Glutamatergic neuron (in vitro differentiated cells): Measurements from ENCODE around the gene BCO2. TPM values are rescaled to one million over a fixed set of nuclear protein-coding genes. Genes with fewer than 3 reads are reported as not detected.

Source experiments
- DNase-seq: peaks from one replicate; pipeline ENCODE4 v3.0.0; 2022
- H3K27ac Mint-ChIP-seq: one replicate; pipeline ENCODE4 v1.8.0; 2020; ENCODE audit warnings: mild to moderate bottlenecking, mixed read lengths, inconsistent platforms; ENCODE audit not compliant: unreplicated experiment
- H3K27me3 Mint-ChIP-seq: one replicate; pipeline ENCODE4 v1.8.0; 2020; ENCODE audit warnings: mild to moderate bottlenecking, moderate library complexity, mixed read lengths, inconsistent platforms; ENCODE audit not compliant: unreplicated experiment
- H3K36me3 Mint-ChIP-seq: one replicate; pipeline ENCODE4 v1.8.0; 2020; ENCODE audit warnings: mild to moderate bottlenecking, mixed read lengths, inconsistent platforms; ENCODE audit not compliant: unreplicated experiment
- H3K4me1 Mint-ChIP-seq: one replicate; pipeline ENCODE4 v1.8.0; 2020; ENCODE audit warnings: mild to moderate bottlenecking, low read depth, mixed read lengths, inconsistent platforms; ENCODE audit not compliant: unreplicated experiment
- H3K4me3 Mint-ChIP-seq: one replicate; pipeline ENCODE4 v1.8.0; 2020; ENCODE audit warnings: mild to moderate bottlenecking, mixed read lengths, inconsistent platforms; ENCODE audit not compliant: unreplicated experiment
- H3K9me3 Mint-ChIP-seq: one replicate; pipeline ENCODE4 v1.8.0; 2020; ENCODE audit warnings: mild to moderate bottlenecking, moderate library complexity, mixed read lengths, inconsistent platforms; ENCODE audit not compliant: unreplicated experiment
- total RNA-seq: library from RNA; stranded (reverse); fragmentation: NEBNext Ultra II Directional; extraction: Animal tissue kit (Norgen Biotek cat#: 25700); gene quantifications from one replicate; pipeline ENCODE4 v1.2.1, GENCODE V29; 2021; ENCODE audit not compliant: unreplicated experiment
- TF ChIP-seq, protein P1 (sequence below): fragments of 200-600 bp; sonication (generic); IDR thresholded peaks from one replicate; pipeline ENCODE4 v1.5.0; 2021; ENCODE audit not compliant: partially characterized antibody, unreplicated experiment

Gene BCO2
- total RNA-seq, 1 donor from 2014 or later: 2.6 TPM

DNA sequence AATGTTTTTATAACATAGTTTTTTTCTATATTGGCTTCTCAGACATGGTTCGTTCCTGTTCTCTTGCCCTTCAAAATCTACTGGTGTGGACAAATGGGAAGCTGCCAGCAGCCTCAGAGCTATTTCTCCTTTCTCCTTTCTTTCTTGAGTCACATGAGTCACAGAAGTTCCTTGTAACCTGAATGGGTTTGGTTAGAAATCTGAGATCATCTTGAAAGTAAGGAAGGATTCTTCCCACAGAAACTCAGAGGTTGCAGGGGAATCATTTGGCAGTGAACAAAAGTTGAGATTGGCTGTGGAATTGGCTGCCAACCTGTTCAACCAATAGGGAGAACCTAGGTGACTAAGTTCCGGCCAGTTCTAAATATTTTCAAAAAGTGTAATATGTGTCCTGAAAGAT, 72.9 kb downstream of the BCO2 start:
- Mint-ChIP-seq H3K4me3 (no peak overlapping the region), H3K27ac (no peak overlapping the region), H3K4me1 (no peaks in the 10 kb centered on the region), H3K36me3 (peaks cover 11% of the 10 kb centered on the region), H3K27me3 (no peaks in the 10 kb centered on the region), H3K9me3 (peaks cover 2% of the 10 kb centered on the region)
- DNase-seq: no peak
- TF ChIP-seq, protein P1, sequence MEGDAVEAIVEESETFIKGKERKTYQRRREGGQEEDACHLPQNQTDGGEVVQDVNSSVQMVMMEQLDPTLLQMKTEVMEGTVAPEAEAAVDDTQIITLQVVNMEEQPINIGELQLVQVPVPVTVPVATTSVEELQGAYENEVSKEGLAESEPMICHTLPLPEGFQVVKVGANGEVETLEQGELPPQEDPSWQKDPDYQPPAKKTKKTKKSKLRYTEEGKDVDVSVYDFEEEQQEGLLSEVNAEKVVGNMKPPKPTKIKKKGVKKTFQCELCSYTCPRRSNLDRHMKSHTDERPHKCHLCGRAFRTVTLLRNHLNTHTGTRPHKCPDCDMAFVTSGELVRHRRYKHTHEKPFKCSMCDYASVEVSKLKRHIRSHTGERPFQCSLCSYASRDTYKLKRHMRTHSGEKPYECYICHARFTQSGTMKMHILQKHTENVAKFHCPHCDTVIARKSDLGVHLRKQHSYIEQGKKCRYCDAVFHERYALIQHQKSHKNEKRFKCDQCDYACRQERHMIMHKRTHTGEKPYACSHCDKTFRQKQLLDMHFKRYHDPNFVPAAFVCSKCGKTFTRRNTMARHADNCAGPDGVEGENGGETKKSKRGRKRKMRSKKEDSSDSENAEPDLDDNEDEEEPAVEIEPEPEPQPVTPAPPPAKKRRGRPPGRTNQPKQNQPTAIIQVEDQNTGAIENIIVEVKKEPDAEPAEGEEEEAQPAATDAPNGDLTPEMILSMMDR: no peak

DNA sequence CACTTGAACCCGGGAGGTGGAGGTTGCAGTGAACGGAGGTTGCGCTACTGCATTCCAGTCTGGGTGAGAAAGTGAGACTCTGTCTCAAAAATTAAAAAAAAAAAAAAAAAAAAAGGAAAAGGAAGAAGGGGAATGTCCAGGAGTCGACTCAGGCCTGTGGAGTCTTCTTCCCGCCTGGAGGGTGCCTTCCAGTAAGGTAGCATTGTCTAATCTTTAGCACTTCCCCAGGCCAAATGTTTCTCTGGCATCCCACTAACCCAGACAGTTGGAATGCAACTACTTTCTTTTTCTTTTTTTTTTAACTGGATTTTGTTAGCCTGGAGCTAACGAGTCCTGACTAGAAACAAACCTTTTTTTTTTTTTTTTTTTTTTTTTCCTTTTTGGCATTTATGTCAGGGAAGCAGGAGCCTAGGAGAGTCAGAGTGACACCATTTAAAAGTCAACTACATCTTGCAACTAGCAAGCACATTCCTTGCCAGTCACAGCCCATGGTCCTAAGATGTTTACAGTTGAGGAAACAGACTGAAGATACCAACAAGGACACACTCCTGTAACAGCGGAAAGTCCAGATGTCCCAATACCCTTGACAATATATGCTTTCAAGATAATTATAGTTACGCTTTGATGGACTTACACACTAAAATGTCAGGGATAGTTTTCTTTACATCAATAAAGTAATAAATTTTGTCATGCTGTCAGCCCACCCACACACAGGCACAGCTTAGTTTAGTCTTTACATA, 74.7 kb downstream of the BCO2 start:
- Mint-ChIP-seq H3K36me3 (no peaks in the 10 kb centered on the region), H3K4me3 (no peak overlapping the region), H3K9me3 (peaks cover 2% of the 10 kb centered on the region), H3K4me1 (no peaks in the 10 kb centered on the region), H3K27ac (no peak overlapping the region), H3K27me3 (no peaks in the 10 kb centered on the region)
- TF ChIP-seq, protein P1: no peak
- no peak for DNase-seq

DNA sequence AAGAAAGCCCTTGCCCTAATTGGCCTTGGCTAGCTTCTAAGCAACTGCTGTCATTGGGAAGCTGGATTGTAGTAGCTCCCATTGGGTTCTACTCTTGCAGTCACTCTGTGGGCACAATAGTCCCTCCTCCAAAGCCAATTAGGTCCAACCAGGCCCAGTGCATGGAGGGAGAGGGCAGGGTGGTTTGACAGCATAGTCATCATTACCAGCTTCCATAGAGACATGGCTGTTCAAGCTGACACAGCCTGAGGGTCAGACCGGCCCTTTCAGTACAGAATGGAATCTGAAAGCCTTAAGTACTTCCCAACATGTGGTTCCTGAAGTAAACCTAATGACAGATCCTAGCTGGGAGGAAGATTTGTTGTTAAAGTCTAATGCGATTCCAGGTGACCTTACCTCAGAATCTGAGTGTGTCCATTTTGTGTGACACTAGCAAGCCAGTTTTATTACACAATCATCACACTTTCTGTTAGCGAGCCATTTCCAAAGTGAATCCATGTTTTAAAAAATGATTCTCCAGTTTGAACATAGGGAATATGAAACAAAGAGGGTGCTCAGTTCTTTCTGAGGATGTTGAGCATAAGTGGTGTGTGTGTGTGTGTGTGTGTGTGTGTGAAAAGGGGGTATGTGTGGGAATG, 78.4 kb downstream of the BCO2 start:
- no peak for DNase-seq
- H3K27me3 Mint-ChIP-seq: peaks cover 5% of the 10 kb centered on the region
- TF ChIP-seq, protein P1: no peak
- no peaks in the 10 kb centered on the region for H3K36me3 Mint-ChIP-seq
- no peak overlapping the region for H3K4me3 Mint-ChIP-seq
- peaks cover 4% of the 10 kb centered on the region for H3K4me1 Mint-ChIP-seq
- peaks cover 2% of the 10 kb centered on the region for H3K9me3 Mint-ChIP-seq
- H3K27ac Mint-ChIP-seq: no peak overlapping the region

DNA sequence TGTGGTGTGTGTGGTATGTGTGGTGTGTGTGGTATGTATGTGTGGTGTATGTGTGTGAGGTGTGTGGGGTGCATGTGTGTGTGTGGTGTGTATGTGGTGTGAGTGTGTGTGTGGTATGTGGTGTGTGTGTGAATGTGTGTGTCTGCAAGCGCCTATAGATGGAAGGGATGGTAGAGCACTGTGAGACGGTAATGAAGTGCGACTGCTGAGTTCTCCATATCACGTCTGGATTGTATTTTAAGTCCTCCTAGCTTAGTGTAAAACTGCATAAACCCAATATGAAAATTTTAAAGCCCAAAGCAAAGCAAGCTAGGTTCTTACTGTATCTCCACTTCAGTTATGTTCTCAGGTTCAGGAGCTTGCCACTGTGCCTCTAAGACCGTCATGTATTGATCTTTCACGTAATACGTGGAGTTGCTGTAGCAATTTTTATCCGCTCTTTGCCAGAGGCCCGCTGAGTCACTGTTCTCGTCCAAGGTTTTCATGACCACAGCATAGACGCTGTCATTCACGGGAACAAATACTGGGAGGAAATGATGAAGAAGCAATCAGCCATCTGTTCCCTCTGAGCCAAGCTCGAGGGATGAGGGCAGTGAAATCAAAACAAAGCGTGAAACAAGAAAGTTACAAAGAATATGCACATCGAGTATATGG, 79.9 kb downstream of the BCO2 start:
- Mint-ChIP-seq H3K4me3 (no peak overlapping the region), H3K4me1 (peaks cover 4% of the 10 kb centered on the region), H3K27me3 (peaks cover 5% of the 10 kb centered on the region), H3K9me3 (peaks cover 2% of the 10 kb centered on the region), H3K36me3 (no peaks in the 10 kb centered on the region), H3K27ac (no peak overlapping the region)
- TF ChIP-seq, protein P1: no peak
- peak; percentile 31 for DNase-seq

DNA sequence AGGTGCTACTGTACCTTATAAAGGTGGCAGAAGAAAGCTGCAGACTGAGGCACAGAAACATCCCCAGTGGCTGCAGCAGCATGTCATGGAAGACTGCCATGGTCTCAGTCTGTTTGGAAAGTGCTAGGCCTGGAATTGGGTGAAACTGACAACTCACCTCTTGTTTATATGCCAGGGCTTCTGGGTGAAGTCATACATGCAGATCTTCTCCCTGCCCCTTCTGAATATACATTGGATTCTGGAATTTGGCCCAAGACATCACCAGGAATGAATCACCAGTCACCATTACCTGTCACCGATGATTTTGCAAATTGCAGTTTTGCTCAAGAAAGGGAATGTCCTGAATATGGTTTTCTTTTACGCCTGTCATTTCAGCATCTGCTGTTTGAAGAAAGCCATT, 85.2 kb downstream of the BCO2 start, which contains the start of gene PLET1:
Gene PLET1 (minus strand): TSS at position 371 of the 400 bp plus-strand sequence. CDS start 271 bp downstream, at position 100.
- H3K4me1 Mint-ChIP-seq: peaks cover 4% of the 10 kb centered on the region
- no peak within 1 kb of the TSS for H3K27ac Mint-ChIP-seq
- H3K36me3 Mint-ChIP-seq: no peaks in the 10 kb centered on the region
- peaks cover 6% of the 10 kb centered on the region for H3K27me3 Mint-ChIP-seq
- TF ChIP-seq, protein P1: no peak
- no peak for DNase-seq
- H3K4me3 Mint-ChIP-seq: no peak within 1 kb of the TSS
- peaks cover 2% of the 10 kb centered on the region for H3K9me3 Mint-ChIP-seq
